Measurements from ENCODE around the gene BSND.

Gene BSND

GRCh38 chr1:55015123-55015522 is 16.4 kb downstream of the BSND start:
- Histone ChIP-seq H3F3A (ENCODE audit: insufficient read depth, low read length) (no peaks in the 10 kb centered on the region), H4K20me1 (ENCODE audit: insufficient read depth, low read length) (no peaks in the 10 kb centered on the region), H3K9ac (ENCODE audit: low read length) (no peak overlapping the region), H3K27me3 (ENCODE audit: insufficient read depth, low read length) (0 out of 2 replicates have a peak, but pooled peaks cover 4% of the 10 kb centered on the region), H3K79me2 (ENCODE audit: insufficient read depth, low read length) (no peaks in the 10 kb centered on the region), H3K9me3 (ENCODE audit: low read length) (no peaks in the 10 kb centered on the region), H3K27ac (ENCODE audit: low read depth, low read length, poor library complexity, severe bottlenecking) (no peak overlapping the region), H3K9me2 (ENCODE audit: low read depth, low read length) (no peaks in the 10 kb centered on the region), H3K4me3 (ENCODE audit: low read depth, low read length, poor library complexity, severe bottlenecking) (no peak overlapping the region), H2AFZ (ENCODE audit: low read length) (no peak overlapping the region), H3K36me3 (ENCODE audit: insufficient read depth, low read length) (no peaks in the 10 kb centered on the region), H3K4me2 (ENCODE audit: low read length) (no peak overlapping the region), H3K4me1 (ENCODE audit: insufficient read depth, low read length, severe bottlenecking) (no peaks in the 10 kb centered on the region)
- TF ChIP-seq, protein P1, sequence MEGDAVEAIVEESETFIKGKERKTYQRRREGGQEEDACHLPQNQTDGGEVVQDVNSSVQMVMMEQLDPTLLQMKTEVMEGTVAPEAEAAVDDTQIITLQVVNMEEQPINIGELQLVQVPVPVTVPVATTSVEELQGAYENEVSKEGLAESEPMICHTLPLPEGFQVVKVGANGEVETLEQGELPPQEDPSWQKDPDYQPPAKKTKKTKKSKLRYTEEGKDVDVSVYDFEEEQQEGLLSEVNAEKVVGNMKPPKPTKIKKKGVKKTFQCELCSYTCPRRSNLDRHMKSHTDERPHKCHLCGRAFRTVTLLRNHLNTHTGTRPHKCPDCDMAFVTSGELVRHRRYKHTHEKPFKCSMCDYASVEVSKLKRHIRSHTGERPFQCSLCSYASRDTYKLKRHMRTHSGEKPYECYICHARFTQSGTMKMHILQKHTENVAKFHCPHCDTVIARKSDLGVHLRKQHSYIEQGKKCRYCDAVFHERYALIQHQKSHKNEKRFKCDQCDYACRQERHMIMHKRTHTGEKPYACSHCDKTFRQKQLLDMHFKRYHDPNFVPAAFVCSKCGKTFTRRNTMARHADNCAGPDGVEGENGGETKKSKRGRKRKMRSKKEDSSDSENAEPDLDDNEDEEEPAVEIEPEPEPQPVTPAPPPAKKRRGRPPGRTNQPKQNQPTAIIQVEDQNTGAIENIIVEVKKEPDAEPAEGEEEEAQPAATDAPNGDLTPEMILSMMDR (IDR thresholded peaks at IDR 0.05; ENCODE audit: low read length), result no peak
- no peak for TF ChIP-seq EZH2 (IDR thresholded peaks at IDR 0.05; ENCODE audit: borderline replicate concordance, low read length)

- Histone ChIP-seq H3K27me3 (ENCODE audit: insufficient read depth, low read length) (peaks cover 4% of the 10 kb centered on the region; the same call in 1 of the 2 replicates), H3K4me3 (ENCODE audit: low read depth, low read length, poor library complexity, severe bottlenecking) (no peak overlapping the region), H3K9ac (ENCODE audit: low read length) (no peak overlapping the region), H3K9me2 (ENCODE audit: low read depth, low read length) (no peaks in the 10 kb centered on the region), H3K27ac (ENCODE audit: low read depth, low read length, poor library complexity, severe bottlenecking) (no peak overlapping the region), H3K36me3 (ENCODE audit: insufficient read depth, low read length) (no peaks in the 10 kb centered on the region), H3F3A (ENCODE audit: insufficient read depth, low read length) (no peaks in the 10 kb centered on the region), H4K20me1 (ENCODE audit: insufficient read depth, low read length) (no peaks in the 10 kb centered on the region), H3K9me3 (ENCODE audit: low read length) (no peaks in the 10 kb centered on the region), H3K79me2 (ENCODE audit: insufficient read depth, low read length) (no peaks in the 10 kb centered on the region), H3K4me1 (ENCODE audit: insufficient read depth, low read length, severe bottlenecking) (no peaks in the 10 kb centered on the region), H3K4me2 (ENCODE audit: low read length) (no peak overlapping the region), H2AFZ (ENCODE audit: low read length) (no peak overlapping the region)
- TF ChIP-seq, protein P1 (IDR thresholded peaks at IDR 0.05; ENCODE audit: low read length), result no peak
- TF ChIP-seq EZH2 (IDR thresholded peaks at IDR 0.05; ENCODE audit: borderline replicate concordance, low read length), result no peak
Measured at GRCh38 chr1:55015731-55016620, 17.2 kb downstream of the BSND start.

- no peaks in the 10 kb centered on the region for H3K4me1 ChIP-seq (ENCODE audit: insufficient read depth, low read length, severe bottlenecking)
- no peaks in the 10 kb centered on the region for H4K20me1 ChIP-seq (ENCODE audit: insufficient read depth, low read length)
- H3K4me2 ChIP-seq (ENCODE audit: low read length), result no peak overlapping the region
- no peaks in the 10 kb centered on the region for H3K36me3 ChIP-seq (ENCODE audit: insufficient read depth, low read length)
- no peaks in the 10 kb centered on the region for H3K9me2 ChIP-seq (ENCODE audit: low read depth, low read length)
- H3K79me2 ChIP-seq (ENCODE audit: insufficient read depth, low read length), result no peaks in the 10 kb centered on the region
- H2AFZ ChIP-seq (ENCODE audit: low read length), result no peak overlapping the region
- no peak overlapping the region for H3K27ac ChIP-seq (ENCODE audit: low read depth, low read length, poor library complexity, severe bottlenecking)
- TF ChIP-seq EZH2 (IDR thresholded peaks at IDR 0.05; ENCODE audit: borderline replicate concordance, low read length), result no peak
- TF ChIP-seq, protein P1 (IDR thresholded peaks at IDR 0.05; ENCODE audit: low read length), result no peak
- no peaks in the 10 kb centered on the region for H3F3A ChIP-seq (ENCODE audit: insufficient read depth, low read length)
- H3K27me3 ChIP-seq (ENCODE audit: insufficient read depth, low read length), result peaks cover 4% of the 10 kb centered on the region; the same call in 1 of the 2 replicates
- no peaks in the 10 kb centered on the region for H3K9me3 ChIP-seq (ENCODE audit: low read length)
- no peak overlapping the region for H3K9ac ChIP-seq (ENCODE audit: low read length)
- no peak overlapping the region for H3K4me3 ChIP-seq (ENCODE audit: low read depth, low read length, poor library complexity, severe bottlenecking)
Measured at GRCh38 chr1:55018395-55018794, 19.7 kb downstream of the BSND start.
